HG02885 (cell line): ENCODE results near the gene UNC13A.

ENCODE experiments used
- ATAC-seq: cut with Tn5 transposase; IDR thresholded peaks from one replicate; pipeline ENCODE4 v1.9.1; 2021; ENCODE audit warnings: mild to moderate bottlenecking; ENCODE audit not compliant: unreplicated experiment, poor library complexity

UNC13A gene

GRCh38 chr19:17711851-17712250, 23.7 kb upstream of the UNC13A start:
- ATAC-seq, result no peak

- ATAC-seq, result no peak
These were observed 18.6 kb upstream of the UNC13A start for GRCh38 chr19:17706750-17707181.

GRCh38 chr19:17703824-17704463, 15.8 kb upstream of the UNC13A start:
- no peak for ATAC-seq

DNA sequence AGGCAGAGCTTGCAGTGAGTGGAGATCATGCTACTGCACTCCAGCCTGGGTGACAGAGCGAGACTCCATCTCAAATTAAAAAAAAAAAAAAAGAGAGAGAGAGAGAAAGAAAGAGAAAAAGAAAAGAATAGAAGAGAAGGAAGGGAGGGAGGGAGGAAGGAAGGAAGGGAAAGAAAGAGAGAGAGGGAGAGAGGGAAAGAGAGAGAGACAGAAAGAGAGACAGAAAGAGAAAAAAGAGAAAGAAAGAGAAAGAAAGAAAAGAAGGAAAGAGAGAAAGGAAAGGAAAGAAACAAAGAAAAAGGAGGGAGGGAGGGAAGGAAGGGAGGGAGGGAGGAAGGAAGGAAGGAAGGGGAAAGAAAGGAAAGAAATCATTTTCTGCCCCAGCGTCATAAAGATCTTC, 7.0 kb upstream of the UNC13A start:
- ATAC-seq, result no peak

DNA sequence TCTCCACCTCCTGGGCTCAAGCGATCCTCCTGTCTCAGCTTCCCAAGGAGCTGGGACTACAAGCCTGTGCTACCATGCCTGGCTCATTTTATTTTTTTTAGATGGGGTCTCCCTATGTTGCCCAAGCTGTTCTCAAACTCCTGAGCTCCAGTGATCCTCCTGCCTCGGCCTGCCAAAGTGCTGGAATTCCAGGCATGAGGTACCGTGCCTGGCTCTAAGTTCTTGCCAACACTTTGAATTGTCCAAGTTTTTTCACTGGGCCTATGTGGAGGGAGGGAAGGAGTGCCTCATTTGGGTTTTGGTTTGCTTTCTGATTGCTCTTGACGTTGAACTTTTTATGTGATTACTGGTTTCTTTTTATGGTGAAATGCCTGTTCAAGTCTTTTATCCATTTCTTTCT, 4.4 kb upstream of the UNC13A start:
- ATAC-seq, result no peak

GRCh38 chr19:17688853-17689595, 870 bp upstream of the UNC13A start:
- no peak for ATAC-seq

DNA sequence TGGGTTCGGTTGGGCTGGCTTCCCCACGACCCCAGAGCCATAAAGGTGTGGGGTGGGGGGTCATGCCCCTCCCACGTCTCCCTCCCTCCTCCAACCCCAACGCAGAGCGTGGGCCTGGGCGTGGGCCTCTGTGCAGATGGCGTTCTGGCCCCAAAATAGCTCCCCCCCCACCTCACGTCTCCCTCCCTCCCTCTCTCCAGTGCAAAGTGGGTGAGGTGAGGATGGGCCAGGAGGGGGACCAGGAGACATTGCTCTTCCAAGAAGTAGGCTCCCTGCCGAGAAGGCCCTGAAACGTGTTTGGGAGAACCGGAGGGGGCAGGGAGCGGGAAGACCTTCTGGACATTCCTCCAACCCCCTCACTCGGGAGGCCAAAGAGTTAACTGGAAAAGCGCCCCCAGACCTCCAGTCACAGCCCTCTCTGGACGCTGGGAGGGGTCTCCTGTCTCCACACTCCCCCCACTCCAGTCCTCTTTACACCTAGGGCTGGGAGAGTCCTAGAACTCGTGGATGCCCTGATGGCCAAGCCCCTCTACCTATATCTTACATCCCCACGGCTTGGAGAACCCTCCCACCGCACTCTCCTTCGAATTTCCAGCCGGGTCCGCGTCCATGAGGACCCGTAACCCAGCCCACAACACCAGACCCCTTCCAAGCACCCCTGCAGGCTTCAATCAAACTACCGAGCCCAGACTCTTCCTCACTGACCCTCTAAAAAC, 855 bp downstream of the UNC13A start:
- ATAC-seq, result no peak

DNA sequence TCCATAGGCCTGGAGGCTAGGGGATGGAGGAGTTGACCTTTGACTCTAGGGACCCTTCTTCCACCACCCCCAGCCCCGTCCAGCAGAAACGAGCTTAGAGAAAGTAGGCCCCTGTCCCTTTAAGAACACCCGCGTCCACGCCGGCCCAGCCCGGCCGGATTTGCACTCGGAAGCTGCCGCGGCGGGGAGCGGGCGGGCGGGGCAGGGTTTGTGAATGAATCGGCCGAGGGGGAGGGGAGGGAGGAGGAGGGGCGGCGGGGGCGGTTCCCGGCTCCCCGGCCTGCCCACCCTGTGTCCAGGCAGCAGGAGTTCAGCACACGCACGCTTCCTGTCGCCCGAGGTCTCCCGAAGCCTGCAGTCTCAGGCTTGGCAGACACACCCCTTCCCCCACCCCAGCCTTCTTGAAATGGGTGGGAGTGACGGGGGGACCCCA, 1.5 kb downstream of the UNC13A start:
- ATAC-seq, result no peak

- no peak for ATAC-seq
These were observed 2.1 kb downstream of the UNC13A start for GRCh38 chr19:17686023-17686521.

DNA sequence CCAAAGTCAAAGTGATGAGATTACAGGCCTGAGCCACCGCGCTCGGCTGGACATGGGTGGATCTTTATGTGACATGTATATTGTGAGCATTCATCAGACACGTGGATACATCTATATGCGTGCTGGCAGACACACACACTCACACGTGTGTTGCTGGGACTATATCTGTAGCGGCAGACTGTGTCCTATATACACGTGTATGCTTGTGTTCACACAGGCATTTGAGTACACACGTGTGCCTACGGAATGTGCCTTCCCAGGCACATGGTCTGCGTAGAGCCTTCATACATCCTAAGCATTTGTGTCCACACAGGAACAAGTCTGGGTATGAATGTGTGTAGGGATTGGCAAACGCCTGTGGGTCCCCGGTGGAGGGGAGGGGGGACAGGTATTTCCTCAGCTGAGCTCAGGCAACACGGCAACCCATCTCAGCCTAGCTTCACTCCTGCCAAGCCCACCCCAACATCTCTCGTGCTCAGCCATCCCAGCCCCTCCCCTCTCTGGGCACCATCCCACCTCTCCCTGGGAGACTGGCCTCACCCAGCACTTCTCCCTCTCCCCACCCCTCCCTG, 2.6 kb downstream of the UNC13A start:
- ATAC-seq, result no peak

- no peak for ATAC-seq
These were observed 3.9 kb downstream of the UNC13A start for GRCh38 chr19:17684256-17684655.

DNA sequence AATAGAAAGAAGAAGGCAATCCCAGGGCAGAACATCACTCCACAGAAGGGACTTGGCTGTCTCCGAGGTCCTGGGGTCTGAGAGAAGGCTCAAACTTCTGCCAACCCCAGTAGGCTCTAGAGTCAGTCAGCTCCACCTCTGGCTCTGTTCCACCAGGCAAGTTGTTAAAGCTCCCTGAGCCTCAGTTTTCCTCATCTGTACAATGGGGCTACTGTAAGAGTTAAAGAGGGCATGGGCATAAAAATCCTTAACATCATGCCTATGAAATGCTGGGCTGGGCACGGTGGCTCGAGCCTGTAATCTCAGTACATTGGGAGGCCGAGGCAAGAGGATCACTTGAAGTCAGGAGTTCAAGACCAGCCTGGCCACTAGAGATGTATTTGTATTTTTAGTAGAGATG, 5.1 kb downstream of the UNC13A start:
- ATAC-seq, result no peak

DNA sequence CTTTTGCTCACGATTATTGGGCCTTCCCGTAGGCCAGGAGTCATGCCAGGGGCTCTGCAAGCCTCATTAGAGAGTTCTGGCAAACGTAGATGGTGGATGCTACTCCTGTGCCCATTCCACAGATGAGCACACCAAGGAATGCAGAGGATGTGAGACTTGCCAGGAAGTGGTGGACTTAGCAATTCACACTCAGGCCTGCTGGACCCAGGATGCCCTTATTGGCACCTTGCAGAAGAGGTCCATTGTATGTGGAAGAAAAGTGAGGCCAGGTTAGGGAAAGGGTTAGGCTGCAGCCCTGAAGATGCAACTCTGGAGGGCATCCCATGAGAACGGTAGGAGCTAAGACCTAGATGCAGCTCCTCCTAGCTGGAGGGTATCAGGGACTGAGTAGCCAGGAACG, 5.9 kb downstream of the UNC13A start:
- no peak for ATAC-seq

DNA sequence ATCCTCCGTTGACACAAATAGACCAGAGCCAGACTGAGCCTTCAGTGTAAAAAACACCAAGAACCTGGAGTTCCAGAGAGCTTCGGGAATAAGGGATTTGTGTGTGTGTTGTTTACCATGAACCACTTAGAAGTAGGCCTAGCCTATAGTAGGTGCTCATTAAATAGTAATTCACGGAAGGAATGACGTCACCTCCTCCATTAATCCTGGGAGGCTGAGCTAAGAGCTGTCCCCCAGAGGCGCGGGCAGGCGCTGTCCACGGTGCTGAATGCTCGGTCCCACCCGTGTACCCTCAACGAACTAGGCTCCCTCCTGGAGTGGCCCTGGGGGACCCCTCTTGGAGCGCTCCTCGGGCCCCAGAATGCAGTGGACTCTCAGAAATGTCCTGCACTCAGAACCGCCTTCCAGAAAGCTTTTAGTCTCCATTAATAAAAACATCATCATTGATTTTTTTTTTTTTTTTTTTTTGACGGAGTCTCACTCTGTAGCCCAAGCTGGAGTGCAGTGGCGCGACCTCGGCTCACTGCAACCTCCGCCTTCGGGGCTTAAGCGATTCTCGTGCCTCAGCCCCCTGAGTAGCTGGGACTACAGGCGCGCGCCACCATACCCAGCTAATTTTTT, 6.5 kb downstream of the UNC13A start:
- ATAC-seq, result no peak

DNA sequence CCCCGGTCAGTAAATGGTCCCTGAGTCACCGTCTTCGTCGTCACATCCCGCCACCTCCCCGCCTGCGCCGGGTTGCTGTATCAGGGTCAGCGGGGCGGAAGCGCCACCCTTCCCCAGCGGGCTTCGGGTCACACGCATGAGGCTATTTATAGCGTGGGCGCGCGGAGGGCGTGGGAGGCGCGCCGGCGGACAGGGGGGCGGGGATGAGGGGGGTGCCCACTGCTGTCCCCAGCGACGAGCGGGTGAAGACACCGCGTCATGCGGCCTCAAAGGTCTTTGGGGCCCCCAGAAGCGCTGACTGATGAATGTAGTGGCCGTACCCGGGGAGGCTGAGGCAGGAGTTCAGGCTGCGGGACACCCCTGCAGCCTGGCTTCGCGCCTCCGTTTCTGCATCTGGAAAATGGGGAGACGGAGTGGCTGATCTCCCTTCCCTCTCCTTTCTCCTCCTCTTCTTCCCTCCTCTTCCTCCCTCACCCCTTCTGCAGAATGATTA, 7.9 kb downstream of the UNC13A start:
- peak; percentile 61 for ATAC-seq

DNA sequence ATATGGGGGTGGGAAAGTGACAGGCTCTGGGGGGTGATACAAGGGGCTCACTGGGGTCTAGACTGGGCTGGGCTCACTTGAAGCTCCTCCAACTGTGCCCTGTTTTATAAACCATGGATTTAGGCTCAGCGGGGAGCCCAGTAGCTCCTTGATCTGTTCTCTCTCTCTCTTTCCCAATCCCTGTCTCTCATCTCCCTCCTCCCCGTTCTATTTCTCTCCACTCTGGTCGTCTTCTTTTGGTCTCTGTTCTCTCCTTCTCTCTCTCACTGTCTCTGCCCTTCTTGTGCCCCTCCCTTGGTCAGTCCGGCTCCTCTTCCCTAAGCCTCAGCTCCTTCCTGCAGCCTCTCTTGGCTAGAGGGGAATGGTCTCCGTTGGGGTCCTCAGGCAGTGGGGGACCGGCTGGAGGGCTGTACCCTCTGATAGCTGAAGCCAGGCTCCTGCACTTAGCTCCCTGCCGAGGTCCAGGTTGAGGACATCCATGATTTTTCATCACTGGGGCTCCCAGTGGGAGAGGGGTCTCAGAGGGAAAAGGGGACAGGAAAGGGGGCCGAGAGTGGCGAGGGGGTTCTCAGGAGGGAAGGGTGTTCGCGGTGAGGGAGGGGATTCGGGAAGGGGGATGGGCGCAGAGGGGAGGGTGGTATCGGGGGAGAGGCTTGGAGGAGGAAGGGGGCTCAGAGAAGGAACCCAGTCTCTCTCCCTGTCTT, 8.5 kb downstream of the UNC13A start:
- no peak for ATAC-seq

- ATAC-seq, result no peak
These were observed 9.3 kb downstream of the UNC13A start for GRCh38 chr19:17678836-17679235.

GRCh38 chr19:17677002-17677401, 11.2 kb downstream of the UNC13A start:
- no peak for ATAC-seq

- no peak for ATAC-seq
These were observed 11.9 kb downstream of the UNC13A start for GRCh38 chr19:17676295-17676694.
